ENCODE measurements around the gene ULK1.

ULK1 gene

GRCh38 chr12:131892711-131893604 lies 1.5 kb upstream of the ULK1 start:
- DNase-seq (ENCODE audit: low read depth in 2 of 2) = no peak

DNA sequence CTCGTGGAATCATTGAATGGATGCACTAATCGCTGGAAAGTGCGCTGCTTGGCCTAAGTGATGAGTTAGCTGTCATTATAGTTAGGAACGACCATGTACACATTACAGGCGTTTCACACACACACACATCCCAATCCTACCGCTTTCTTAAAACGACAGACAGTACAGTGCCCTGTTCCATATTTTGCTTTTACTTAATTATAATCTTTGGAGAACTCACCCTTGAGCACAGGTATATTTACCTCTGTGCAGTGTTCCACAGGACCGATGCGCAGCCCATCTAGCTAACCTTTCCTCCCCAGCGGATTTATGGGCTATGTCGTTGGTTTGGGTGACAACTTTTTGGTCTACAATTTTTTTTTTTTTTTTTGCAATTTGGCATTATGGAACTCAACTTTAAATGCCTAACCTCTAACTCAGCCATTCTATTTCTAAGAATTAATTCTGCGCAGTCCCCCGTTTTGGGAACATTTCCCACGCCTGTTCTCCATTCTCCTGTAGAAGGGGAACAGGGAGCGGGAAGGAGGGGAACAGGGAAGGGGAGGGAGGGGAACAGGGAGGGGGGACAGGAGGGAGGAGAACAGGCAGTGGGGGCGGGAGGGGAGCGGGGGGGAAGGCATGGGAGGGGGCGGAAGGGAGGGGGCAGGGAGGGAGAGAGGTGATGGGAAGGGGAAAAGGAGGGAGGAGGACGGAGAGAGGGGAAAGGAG lies 663 bp upstream of the ULK1 start:
- DNase-seq (ENCODE audit: low read depth in 2 of 2) = no peak

DNA sequence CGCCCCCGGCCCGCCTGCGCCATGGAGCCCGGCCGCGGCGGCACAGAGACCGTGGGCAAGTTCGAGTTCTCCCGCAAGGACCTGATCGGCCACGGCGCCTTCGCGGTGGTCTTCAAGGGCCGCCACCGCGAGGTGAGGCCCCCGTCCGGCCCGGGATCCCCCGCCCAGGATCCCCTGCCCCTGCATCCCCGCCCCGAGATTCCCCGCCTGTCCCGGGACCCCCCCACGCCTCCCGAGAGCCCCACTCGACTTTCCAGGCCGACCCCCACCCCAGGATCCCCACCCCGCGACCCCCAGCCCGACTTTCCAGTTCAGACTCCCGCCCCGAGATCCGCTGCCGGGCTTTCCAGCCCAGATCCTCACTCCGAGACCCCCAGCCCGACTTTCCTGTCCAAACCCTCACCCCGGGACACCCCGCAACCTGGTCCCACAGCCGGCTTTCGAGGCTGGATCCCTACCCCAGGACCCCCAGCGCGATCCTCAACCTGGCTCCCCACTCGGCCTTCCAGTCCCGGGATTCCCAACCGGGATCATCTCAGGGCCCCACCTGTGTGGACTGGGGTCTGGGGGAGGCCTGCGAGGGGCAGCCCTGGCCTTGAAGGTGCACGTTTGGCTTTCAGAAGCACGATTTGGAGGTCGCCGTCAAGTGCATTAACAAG lies 688 bp downstream of the ULK1 start:
- DNase-seq (ENCODE audit: low read depth in 2 of 2) = no peak

DNA sequence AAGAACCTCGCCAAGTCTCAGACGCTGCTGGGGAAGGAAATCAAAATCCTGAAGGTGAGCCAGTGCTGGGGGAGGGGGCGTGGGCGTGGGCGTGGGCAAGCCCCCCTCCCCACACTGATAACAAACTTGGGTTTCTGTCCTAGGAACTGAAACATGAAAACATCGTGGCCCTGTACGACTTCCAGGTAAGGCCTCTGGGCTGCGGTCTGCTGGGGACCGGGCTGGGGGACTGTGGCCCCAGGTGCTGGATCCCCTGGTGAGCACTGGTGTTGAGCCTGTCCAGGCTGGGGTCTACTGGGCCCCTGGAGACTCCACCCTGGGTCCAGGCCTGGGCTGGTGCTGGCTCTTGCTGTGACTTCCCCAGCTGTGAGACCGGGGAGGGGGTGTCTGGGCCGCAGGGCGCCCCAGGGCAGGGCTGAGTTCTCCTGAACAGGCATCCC lies 1.2 kb downstream of the ULK1 start:
- no peak for DNase-seq (ENCODE audit: low read depth in 2 of 2)

DNA sequence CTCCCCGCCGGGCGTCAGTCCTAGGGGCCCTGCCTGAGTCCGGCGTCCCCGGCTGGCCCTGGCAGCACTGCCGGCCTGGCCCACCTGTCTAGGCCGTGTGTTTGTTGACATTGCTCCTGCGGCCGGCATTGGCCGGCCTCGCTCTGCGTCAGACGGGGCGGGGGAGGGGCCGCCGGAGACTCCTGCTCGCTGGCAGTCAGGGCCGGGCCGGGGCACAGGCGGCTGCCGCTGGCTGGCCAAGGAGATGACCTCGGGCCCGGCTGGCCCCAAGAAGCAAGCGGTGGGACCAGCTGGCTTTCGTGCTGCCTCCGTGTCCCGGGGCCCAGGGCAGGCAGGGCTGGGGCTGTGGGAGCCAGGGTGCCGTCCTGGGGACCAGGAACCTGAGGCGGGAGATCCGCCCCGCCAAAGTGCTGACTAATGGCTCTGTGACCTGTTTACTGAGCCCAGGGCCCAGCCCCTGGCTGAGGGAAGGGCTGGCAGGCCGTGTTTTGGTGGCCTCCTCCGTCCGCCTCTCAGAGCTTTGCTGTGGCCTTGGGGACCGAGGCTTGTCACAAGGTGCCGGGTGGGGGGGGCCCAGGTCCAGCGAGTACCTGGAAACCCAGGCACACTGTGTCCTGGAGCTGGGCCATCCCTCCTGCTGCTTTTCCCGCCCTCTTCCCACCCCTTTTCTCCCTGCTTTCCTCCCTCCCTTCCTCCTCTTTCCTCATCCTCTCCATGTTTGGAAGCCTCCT lies 1.8 kb downstream of the ULK1 start:
- DNase-seq (ENCODE audit: low read depth in 2 of 2) = peak; percentile 17 to 45

DNA sequence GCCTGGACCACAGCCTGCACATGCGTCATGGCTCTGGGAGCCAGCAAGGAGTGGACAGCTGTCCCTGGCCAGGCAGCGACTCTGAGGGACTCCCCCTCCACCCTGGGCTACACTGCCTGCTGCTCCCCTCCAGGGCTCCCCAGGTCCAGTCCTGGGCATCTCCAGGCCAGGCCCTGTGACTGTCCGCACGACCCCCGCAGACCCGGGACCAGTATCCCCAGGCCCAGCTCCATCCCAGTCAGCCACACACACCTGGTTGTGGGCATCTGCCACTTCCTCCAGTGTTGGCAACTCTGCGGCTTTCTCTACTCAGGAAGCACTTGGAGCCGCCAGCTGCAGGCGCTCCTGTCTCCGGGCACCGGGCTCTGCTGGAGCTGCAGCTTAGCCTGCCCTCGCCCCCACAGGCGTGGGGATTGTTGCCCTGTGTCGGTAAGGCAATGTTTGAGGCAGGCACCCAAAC lies 2.4 kb downstream of the ULK1 start:
- DNase-seq (ENCODE audit: low read depth in 2 of 2) = no peak

- no peak for DNase-seq (ENCODE audit: low read depth in 2 of 2)
These were observed 2.9 kb downstream of the ULK1 start for GRCh38 chr12:131897276-131897675.

DNA sequence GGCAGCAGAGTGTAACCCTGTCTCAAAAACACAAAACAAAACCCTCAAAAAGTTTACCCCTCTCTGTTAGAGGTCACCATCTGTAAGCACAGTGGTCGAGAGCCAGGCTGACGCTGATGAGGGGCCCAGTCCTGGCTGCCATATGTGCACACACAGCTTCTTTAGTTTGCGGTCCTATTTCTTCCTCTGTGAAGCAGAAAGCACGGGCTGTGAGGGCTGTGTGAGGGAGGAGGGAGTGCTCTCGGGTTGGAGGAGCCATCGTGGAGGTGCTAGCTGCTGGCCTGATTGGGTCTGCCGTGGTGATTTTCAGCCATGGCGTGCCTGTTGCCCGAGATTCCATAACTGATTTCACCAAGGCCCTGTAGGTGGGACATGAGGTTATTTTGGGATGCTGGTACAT lies 3.5 kb downstream of the ULK1 start:
- no peak for DNase-seq (ENCODE audit: low read depth in 2 of 2)

GRCh38 chr12:131900397-131900796 lies 6.0 kb downstream of the ULK1 start:
- DNase-seq (ENCODE audit: low read depth in 2 of 2) = no peak

DNA sequence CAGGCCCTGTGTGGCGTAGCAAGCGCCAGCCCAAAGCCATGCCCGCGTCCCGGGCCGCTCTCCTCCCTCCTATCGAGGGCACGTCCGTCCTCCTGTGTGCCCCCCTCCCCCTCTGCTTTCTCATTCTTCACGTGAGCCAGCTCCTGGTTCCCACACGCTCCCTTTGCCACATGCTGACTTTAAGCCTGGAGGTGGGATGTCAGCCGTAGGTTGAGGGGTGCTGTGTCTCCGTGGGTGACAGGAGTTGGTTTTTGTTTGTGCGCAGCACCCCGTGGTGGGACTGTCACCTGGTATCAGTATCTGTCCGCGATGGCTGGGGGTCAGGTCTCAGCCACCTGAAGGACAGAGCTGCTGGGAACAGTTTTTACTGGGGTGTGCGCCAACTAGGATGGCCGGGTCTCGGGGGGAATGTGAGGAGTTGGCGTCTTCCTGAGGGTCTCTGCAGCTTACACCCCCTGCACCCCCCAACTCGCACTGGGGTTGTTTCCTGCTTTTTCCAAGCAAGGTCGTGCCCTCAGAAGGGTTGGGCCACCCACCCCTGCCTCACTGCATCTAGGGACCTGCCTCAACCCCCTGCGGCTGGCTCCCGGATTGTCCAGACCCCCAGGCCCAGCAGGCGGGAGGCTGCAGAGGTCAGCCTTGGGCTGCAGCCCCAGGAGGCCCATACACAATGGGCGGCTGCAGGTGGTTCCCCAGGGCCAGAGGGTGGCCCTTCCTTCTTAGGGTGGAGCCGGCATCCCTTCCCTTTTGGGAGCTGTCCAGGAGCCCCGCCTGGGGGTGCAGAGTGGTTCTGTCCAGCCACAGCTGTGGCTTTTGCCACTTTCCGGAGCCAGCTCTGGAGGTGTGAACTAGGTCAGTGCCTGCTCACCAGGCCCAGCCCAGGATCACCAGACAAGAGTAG lies 7.3 kb downstream of the ULK1 start:
- DNase-seq (ENCODE audit: low read depth in 2 of 2) = no peak

DNA sequence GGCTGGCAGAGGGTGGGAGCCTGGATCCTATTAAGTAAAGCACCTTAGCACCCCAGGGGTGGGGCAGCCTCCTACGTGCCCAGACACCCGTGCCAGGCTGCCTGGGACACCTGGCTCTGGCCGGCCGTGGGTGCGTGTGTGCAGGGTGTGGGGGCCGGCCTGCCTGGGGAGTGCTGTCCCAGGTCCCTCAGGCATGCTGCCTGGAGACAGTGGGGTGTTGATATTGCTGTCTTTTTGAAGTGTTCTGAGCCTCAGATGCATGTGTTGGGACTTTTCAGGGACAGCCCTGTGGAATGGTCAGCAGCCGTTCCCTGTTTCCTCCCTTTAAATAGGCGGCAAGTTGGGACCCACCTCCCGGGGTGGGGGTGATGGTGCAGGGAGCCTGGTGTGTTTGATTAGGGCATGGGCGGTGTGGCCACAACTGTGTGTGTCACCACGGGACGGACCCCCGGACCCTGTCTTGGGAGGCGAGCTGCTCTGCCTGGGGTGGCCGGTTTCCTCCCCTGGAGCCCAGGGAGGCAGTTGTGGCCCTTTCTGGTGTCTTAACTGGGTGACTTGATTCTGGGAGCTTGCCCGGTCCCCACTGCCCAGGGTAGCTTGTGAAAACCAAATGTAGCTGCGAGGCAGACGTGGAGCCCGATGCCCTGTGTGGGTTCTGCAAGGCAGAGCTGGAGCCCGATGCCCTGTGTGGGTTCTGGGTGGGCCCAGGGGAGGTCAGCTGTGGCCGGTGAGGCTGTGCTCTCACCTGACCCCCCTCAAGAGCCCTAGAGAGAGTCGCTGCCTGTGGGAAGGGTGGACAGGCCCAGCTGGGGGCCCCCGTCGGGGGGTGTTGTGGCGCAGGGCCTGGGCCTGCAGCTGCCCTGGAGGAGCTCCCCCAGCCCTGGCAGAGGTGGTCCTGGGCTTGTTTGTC lies 8.2 kb downstream of the ULK1 start:
- DNase-seq (ENCODE audit: low read depth in 2 of 2) = no peak

- no peak for DNase-seq (ENCODE audit: low read depth in 2 of 2)
These were observed 9.1 kb downstream of the ULK1 start for GRCh38 chr12:131903270-131904255.

GRCh38 chr12:131904346-131904745 lies 9.9 kb downstream of the ULK1 start:
- no peak for DNase-seq (ENCODE audit: low read depth in 2 of 2)

GRCh38 chr12:131905081-131905629 lies 10.7 kb downstream of the ULK1 start:
- no peak for DNase-seq (ENCODE audit: low read depth in 2 of 2)

GRCh38 chr12:131905630-131906091 lies 11.2 kb downstream of the ULK1 start:
- no peak for DNase-seq (ENCODE audit: low read depth in 2 of 2)

DNA sequence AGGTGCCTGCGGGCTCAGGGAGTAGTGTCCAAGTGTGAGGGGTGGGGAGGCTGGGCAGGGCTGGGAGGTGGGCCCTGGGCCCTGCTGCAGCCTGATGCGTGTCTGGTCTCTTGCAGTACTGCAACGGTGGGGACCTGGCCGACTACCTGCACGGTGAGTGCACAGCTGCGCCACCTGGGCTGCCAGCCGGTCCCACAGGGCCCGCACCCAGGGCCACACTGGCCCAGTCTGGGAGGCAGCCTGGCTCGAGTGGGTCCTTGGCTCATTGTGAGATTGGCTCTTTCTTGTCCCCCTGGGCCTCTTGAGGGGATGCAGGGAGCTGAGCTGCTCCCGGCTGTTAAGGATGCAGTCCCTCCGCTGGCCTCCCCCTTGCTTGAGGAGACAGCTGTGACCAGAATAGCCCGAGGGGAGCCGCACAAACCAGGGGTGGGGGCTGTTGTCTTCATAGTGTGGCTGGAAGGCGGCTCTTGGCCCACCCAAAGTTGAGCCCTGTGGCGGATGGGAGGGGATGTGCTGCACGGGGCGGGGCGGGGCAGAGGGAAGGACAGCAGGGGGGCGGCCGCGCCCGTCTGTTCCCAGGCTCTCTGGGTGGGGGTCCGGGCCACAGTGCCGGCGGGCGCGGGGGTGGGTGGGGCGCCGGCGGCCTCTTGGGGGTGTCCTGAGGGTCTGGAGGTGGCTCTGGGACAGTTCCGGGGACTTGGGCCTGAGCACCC lies 13.1 kb downstream of the ULK1 start:
- no peak for DNase-seq (ENCODE audit: low read depth in 2 of 2)
